Testis (tissue), 3 donors: ENCODE data around the gene SP3. TPM values are rescaled to one million over a fixed set of nuclear protein-coding genes. Genes with fewer than 3 reads are reported as not detected.
A peak's percentile ranks its signal among the peaks of the same experiment; 100 is the strongest.

Experiments used
- DNase-seq: peaks from one replicate; pipeline ENCODE4 v3.0.0-alpha.2; 2019
- H3K27ac ChIP-seq, 2 donors: fragments of 200-600 bp; sonication (generic); one replicate each; pipeline ENCODE4 v1.5.1; 2019
- H3K27me3 ChIP-seq: fragments of 200-600 bp; sonication (generic); one replicate; pipeline ENCODE4 v1.5.1; 2019
- H3K36me3 ChIP-seq: fragments of 200-600 bp; sonication (generic); one replicate; pipeline ENCODE4 v1.5.1; 2017; ENCODE audit warnings: low read depth; ENCODE audit errors: missing control alignments
- H3K4me1 ChIP-seq: fragments of 200-600 bp; sonication (generic); one replicate; pipeline ENCODE4 v1.5.1; 2019
- H3K4me3 ChIP-seq, 2 donors: fragments of 200-600 bp; sonication (generic); one replicate each; pipeline ENCODE4 v1.5.1; 2017 to 2019
- H3K9me3 ChIP-seq: fragments of 200-600 bp; sonication (generic); one replicate; pipeline ENCODE4 v1.5.1; 2017
- POLR2A ChIP-seq: fragments of 450-650 bp; IDR thresholded peaks from one replicate; pipeline ENCODE4 v1.6.1; 2017; ENCODE audit warnings: antibody characterized with exemption, mild to moderate bottlenecking, moderate library complexity
- WGBS, 2 donors: methylation state at CpG; one replicate each; pipeline ENCODE4 v1.1.5; 2018; 5-methylcytosine and 5-hydroxymethylcytosine counted together
- intact Hi-C: fragments of 100-400 bp; cut with DNase I; formaldehyde crosslinking; loops from one replicate; pipeline ENCODE4 v1.15.1; 2023; ENCODE audit warnings: low total_unique reads
- polyA plus RNA-seq: library from polyadenylated mRNA; stranded (reverse); fragments of 350-450 nt; fragmentation: Illumina TruSeq; extraction: RNeasy Lipid Tissue Mini Kit (QIAGEN cat#74804); gene quantifications from one replicate; pipeline ENCODE4 v1.2.3, GENCODE V29; 2014; ENCODE audit warnings: low read depth, low replicate concordance; ENCODE audit not compliant: insufficient read depth
- total RNA-seq, 2 donors: library from RNA; depleted of rRNA; stranded (reverse); fragments of >200 nt; gene quantifications; one replicate each; pipeline ENCODE4 v1.2.3, GENCODE V29; 2016
- TF ChIP-seq, protein P1 (sequence below), 3 experiments: fragments of 450-650 bp in 2 of 3; fragments of 200-600 bp in 1 of 3; sonication (generic) in 1 of 3; IDR thresholded peaks; one replicate each; pipeline ENCODE4 v1.5.1; 2016 to 2019; ENCODE audit warnings: antibody characterized with exemption in 3 of 3, mild to moderate bottlenecking in 2 of 3, moderate library complexity in 1 of 3

SP3 gene
- total and polyA plus RNA-seq, 3 donors from 2014 or later: 48.1 to 142 (median 135) TPM

DNA sequence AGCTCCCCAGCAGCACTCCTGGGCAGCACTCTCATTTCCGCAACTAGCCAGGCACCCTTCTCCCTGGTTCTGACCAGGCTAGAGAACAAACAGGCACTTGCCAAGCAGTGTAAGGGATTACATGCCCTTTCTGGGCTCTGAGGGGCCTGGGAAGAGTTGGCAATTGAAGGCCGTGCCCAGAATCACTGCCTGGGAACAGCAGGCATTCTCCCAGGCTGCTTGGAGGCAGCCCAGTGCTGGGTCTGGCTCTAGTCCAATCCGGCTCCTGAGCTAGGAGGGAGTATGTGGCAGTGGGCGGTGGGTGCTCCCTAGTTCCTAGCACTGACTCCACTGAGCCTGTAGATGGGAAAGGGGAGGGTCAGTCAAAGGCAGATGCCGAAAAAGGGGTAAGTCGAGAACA is 34.1 kb upstream of the SP3 start:
- no peak overlapping the region for H3K4me3 ChIP-seq
- intact Hi-C loops: no loop called here
- no peaks in the 10 kb centered on the region for H3K9me3 ChIP-seq
- H3K27me3 ChIP-seq: no peaks in the 10 kb centered on the region
- H3K27ac ChIP-seq: no peak overlapping the region
- TF ChIP-seq POLR2A: no peak
- TF ChIP-seq, protein P1, sequence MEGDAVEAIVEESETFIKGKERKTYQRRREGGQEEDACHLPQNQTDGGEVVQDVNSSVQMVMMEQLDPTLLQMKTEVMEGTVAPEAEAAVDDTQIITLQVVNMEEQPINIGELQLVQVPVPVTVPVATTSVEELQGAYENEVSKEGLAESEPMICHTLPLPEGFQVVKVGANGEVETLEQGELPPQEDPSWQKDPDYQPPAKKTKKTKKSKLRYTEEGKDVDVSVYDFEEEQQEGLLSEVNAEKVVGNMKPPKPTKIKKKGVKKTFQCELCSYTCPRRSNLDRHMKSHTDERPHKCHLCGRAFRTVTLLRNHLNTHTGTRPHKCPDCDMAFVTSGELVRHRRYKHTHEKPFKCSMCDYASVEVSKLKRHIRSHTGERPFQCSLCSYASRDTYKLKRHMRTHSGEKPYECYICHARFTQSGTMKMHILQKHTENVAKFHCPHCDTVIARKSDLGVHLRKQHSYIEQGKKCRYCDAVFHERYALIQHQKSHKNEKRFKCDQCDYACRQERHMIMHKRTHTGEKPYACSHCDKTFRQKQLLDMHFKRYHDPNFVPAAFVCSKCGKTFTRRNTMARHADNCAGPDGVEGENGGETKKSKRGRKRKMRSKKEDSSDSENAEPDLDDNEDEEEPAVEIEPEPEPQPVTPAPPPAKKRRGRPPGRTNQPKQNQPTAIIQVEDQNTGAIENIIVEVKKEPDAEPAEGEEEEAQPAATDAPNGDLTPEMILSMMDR (IDR thresholded peaks at IDR 0.05): no peak
- WGBS, 2 donors: 73 to 84% methylated on average over 6 of the region's 6 CpGs
- no peak for DNase-seq
- no peaks in the 10 kb centered on the region for H3K36me3 ChIP-seq
- H3K4me1 ChIP-seq: peaks cover 13% of the 10 kb centered on the region

DNA sequence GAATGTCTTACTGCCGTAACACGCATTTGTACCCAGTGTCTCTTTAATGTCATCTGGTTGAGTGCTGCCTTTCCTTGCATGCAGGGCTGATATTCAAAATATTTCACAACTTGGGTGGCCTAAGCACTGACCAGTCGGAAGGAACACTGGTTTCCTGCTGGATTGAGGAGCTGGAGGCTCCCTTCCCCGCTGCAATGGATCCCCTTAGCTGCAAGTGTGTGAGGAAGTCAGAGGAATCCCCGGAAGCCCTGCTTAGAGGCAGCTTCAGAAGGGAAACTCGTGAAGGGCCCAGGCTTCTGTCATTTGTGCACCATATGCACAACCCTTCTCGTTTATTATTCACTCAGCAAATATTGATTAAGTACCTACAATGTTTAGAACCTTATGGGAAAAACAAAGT is 33.2 kb upstream of the SP3 start:
- Histone ChIP-seq H3K27me3 (no peaks in the 10 kb centered on the region), H3K4me3 (no peak overlapping the region), H3K9me3 (no peaks in the 10 kb centered on the region), H3K27ac (peak overlapping the region in 1 of 2 donors; percentile 0), H3K4me1 (peaks cover 13% of the 10 kb centered on the region), H3K36me3 (no peaks in the 10 kb centered on the region)
- no peak for TF ChIP-seq POLR2A
- TF ChIP-seq, protein P1 (IDR thresholded peaks at IDR 0.05): no peak
- WGBS, 2 donors: 44 to 52% methylated on average over 7 of the region's 7 CpGs
- peak; percentile 31 for DNase-seq
- intact Hi-C loops: no loop called here

DNA sequence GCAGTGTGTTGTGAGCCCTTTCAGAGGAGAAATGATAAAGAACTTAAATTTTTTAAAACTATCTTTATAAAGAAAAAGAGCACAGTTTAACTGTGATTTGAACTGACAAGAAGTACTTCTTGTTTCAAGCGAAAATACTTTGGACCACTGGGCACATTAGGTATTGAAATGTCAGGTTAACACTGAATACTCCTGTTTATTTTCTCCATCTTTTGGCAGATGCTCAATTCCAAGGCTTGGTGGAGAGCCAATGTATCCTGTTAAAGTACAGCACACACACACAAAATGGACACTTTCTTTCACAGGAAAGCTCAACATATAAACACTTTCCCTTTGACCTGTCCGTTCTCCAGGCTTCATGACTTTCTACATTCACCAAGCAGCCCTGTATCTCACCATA is 32.6 kb upstream of the SP3 start:
- intact Hi-C loops: no loop called here
- TF ChIP-seq, protein P1 (IDR thresholded peaks at IDR 0.05): no peak
- Histone ChIP-seq H3K27me3 (no peaks in the 10 kb centered on the region), H3K27ac (peak overlapping the region in 1 of 2 donors; percentile 0), H3K36me3 (no peaks in the 10 kb centered on the region), H3K4me1 (peaks cover 13% of the 10 kb centered on the region), H3K9me3 (no peaks in the 10 kb centered on the region), H3K4me3 (no peak overlapping the region)
- DNase-seq: no peak
- WGBS, 2 donors: 43 to 56% methylated on average over 2 of the region's 2 CpGs

DNA sequence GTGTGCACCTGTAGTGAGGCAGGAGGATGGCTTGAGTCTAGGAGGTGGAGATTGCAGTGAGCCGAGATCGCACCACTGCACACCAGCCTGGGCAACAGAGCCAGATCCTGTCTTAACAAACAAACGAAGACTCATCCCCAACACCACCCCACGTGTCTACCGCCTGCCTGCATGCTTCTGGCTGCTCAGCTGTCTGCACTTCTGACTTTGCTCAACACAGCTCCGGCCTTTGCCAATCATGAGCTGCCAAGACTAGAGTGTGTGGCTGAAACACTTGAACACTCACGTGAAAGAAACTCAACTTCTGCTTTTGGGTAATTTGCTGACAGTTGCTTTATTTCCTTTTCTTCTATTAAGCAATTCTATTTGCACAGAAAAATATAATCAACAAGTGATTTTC is 32.1 kb upstream of the SP3 start:
- TF ChIP-seq, protein P1 (IDR thresholded peaks at IDR 0.05): no peak
- TF ChIP-seq POLR2A: no peak
- intact Hi-C loops: no loop called here
- H3K27me3 ChIP-seq: no peaks in the 10 kb centered on the region

DNA sequence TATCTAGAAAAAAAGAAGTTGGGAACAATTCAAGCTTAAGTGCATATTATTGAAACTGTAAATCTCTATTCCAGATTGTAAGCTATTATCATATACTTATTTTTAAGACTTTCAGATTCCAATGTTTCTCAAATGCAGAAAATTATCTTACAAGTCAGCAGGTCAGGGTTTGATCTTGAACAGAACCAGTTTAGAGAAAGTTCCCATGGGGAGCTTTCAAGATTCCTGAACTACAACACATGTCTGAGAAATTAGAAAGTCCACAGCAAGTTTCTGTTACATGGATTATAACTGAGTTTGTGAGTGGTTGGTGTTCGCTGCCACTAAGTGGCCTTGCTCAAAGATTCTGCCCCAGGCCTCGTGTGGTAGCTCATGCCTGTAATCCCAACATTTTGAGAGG is 31.6 kb upstream of the SP3 start:
- Histone ChIP-seq H3K27ac (no peak overlapping the region), H3K4me3 (no peak overlapping the region), H3K9me3 (no peaks in the 10 kb centered on the region), H3K36me3 (no peaks in the 10 kb centered on the region), H3K27me3 (no peaks in the 10 kb centered on the region), H3K4me1 (peaks cover 17% of the 10 kb centered on the region)
- DNase-seq: no peak
- TF ChIP-seq POLR2A: no peak
- TF ChIP-seq, protein P1 (IDR thresholded peaks at IDR 0.05): no peak
- WGBS, 2 donors: 43 to 62% methylated on average over 2 of the region's 2 CpGs
- intact Hi-C loops: no loop called here

More for the DNA sequence above, 32.1 kb upstream of the SP3 start:
- 45 to 67% methylated on average over 6 to 7 of the region's 7 CpGs for WGBS, 2 donors
- peak; percentile 83 for DNase-seq
- Histone ChIP-seq H3K4me3 (no peak overlapping the region), H3K36me3 (no peaks in the 10 kb centered on the region), H3K9me3 (no peaks in the 10 kb centered on the region), H3K27ac (no peak overlapping the region), H3K4me1 (peaks cover 13% of the 10 kb centered on the region)
